T-cell (primary cell): ENCODE results near the gene EPHB3. TPM values are rescaled to one million over a fixed set of nuclear protein-coding genes. Genes with fewer than 3 reads are reported as not detected.

Source experiments
- ATAC-seq, 4 experiments: fragments of 200-7000 bp in 3 of 4; fragments of 150-1000 bp in 1 of 4; cut with Tn5 transposase; replicated peaks in 1 of 4; 1 replicate in 3 of 4; 2 replicates in 1 of 4; pipeline ENCODE4 v1.10.0; 2021; ENCODE audit warnings: moderate library complexity in 3 of 4, mild to moderate bottlenecking in 2 of 4, moderate number of reproducible peaks in 1 of 4
- CTCF ChIA-PET, 2 donors: fragments of 300-600 bp; sonication (Branson Sonifier 250); formaldehyde crosslinking; loops; one replicate each; lab custom pipeline; 2022; ENCODE audit warnings: antibody characterized with exemption in 2 of 2; lab: Charles Lee
- POLR2A ChIA-PET, 2 donors: fragments of 300-600 bp; sonication (Branson Sonifier 250); formaldehyde crosslinking; loops; one replicate each; lab custom pipeline; 2022; ENCODE audit warnings: antibody characterized with exemption in 2 of 2; lab: Charles Lee
- DNase-seq, 35 experiments: peaks; one replicate each; pipeline versions ENCODE4 v3.0.0 to v3.0.0-alpha.2; 2013 to 2023
- H3K27ac ChIP-seq: one replicate; pipeline ENCODE4 v1.5.1; 2013; ENCODE audit warnings: low read length
- H3K27me3 ChIP-seq, 2 experiments: replicated peaks in 1 of 2; 1 replicate in 1 of 2; 2 replicates in 1 of 2; pipeline versions ENCODE4 v1.6.1 to v1.7.0; 2013; ENCODE audit warnings: low read length in 1 of 2, mixed read lengths in 1 of 2; ENCODE audit not compliant: control insufficient read depth in 2 of 2, insufficient read depth in 2 of 2; ENCODE audit errors: extremely low read depth in 1 of 2
- H3K36me3 ChIP-seq, 2 donors: 1 replicate in 1 of 2; 2 replicates in 1 of 2; pipeline versions ENCODE4 v1.6.1 to v1.7.0; 2013; ENCODE audit warnings: low read length in 1 of 2; ENCODE audit not compliant: control insufficient read depth in 2 of 2, insufficient read depth in 1 of 2; ENCODE audit errors: extremely low read depth in 1 of 2
- H3K4me1 ChIP-seq, 2 experiments: 1 replicate in 1 of 2; 2 replicates in 1 of 2; pipeline versions ENCODE4 v1.6.1 to v1.7.0; 2013; ENCODE audit warnings: low read length in 2 of 2, mixed read lengths in 1 of 2; ENCODE audit not compliant: insufficient read depth in 2 of 2, control insufficient read depth in 1 of 2; ENCODE audit errors: extremely low read depth in 1 of 2
- H3K4me3 ChIP-seq, 2 donors: 1 replicate in 1 of 2; 2 replicates in 1 of 2; pipeline versions ENCODE4 v1.5.1 to v1.7.0; 2013; ENCODE audit warnings: mild to moderate bottlenecking in 2 of 2, low read length in 1 of 2, moderate library complexity in 1 of 2; ENCODE audit not compliant: control insufficient read depth in 1 of 2; ENCODE audit errors: extremely low read depth in 1 of 2
- H3K9me3 ChIP-seq: 2 replicates; pipeline ENCODE4 v1.7.0; 2013
- H3K27ac Mint-ChIP-seq, 2 donors: one replicate each; pipeline ENCODE4 v1.8.0; 2020 to 2021; ENCODE audit warnings: mild to moderate bottlenecking in 2 of 2, mixed read lengths in 2 of 2
- H3K27me3 Mint-ChIP-seq, 2 donors: one replicate each; pipeline ENCODE4 v1.8.0; 2021 to 2022; ENCODE audit warnings: mixed read lengths in 2 of 2
- H3K36me3 Mint-ChIP-seq: one replicate; pipeline ENCODE4 v1.8.0; 2021; ENCODE audit warnings: mixed read lengths
- H3K4me1 Mint-ChIP-seq, 3 donors: one replicate each; pipeline ENCODE4 v1.8.0; 2020 to 2022; ENCODE audit warnings: mixed read lengths in 3 of 3, mild to moderate bottlenecking in 1 of 3
- H3K4me3 Mint-ChIP-seq, 3 donors: one replicate each; pipeline ENCODE4 v1.8.0; 2020 to 2022; ENCODE audit warnings: mild to moderate bottlenecking in 3 of 3, mixed read lengths in 3 of 3, moderate library complexity in 3 of 3
- H3K9me3 Mint-ChIP-seq, 3 donors: one replicate each; pipeline ENCODE4 v1.8.0; 2020 to 2022; ENCODE audit warnings: mixed read lengths in 3 of 3
- WGBS: methylation state at CpG from one replicate; pipeline ENCODE4 v1.1.5; 2013; ENCODE audit warnings: missing lambda C conversion rate; ENCODE audit not compliant: insufficient coverage; 5-methylcytosine and 5-hydroxymethylcytosine counted together
- total RNA-seq, 35 experiments: library from RNA in 6 of 35; stranded (reverse) in 6 of 35; fragments of 120-200 nt in 1 of 35; gene quantifications; one replicate each; pipeline versions ENCODE4 v1.2.1 to v1.2.4 and lab custom pipeline; 2013 to 2026

Gene EPHB3
- total RNA-seq, 5 donors from 2014 or later (not counting 1 experiment from before 2014, with no cell fraction given): 0.35 to 1.1 (median 0.55) TPM

GRCh38 chr3:184542577-184542976 is 19.0 kb upstream of the EPHB3 start:
- H3K36me3 Mint-ChIP-seq: no peaks in the 10 kb centered on the region
- CTCF ChIA-PET: interaction anchor here (0.6 to 3.6 kb wide), 18 partner anchors 9 to 1213 kb away, joined by 3 to 36 read pairs (median 5); no protein-coding TSS in a partner anchor
- POLR2A ChIA-PET: interaction anchor here in 1 of 2 donors (0.7 kb wide), 2 partner anchors 17 to 123 kb away, joined by 4 read pairs; no protein-coding TSS in a partner anchor
- ATAC-seq: no peak
- H3K4me1 Mint-ChIP-seq: peaks cover 6 to 20% (median 18%) of the 10 kb centered on the region in 3 donors
- H3K27me3 ChIP-seq: peaks cover 0 to 49% of the 10 kb centered on the region in 2 experiments
- no peaks in the 10 kb centered on the region for H3K36me3 ChIP-seq
- peaks cover 13 to 27% of the 10 kb centered on the region in 2 donors for H3K27me3 Mint-ChIP-seq
- WGBS: 50% methylated on average over 2 of the region's 4 CpGs
- no peak overlapping the region for H3K27ac ChIP-seq
- no peak overlapping the region for H3K27ac Mint-ChIP-seq
- H3K4me3 ChIP-seq: no peak overlapping the region
- no peaks in the 10 kb centered on the region for H3K9me3 ChIP-seq
- H3K4me1 ChIP-seq: peaks cover 0 to 11% of the 10 kb centered on the region in 2 experiments
- no peak overlapping the region for H3K4me3 Mint-ChIP-seq
- no peak for DNase-seq
- H3K9me3 Mint-ChIP-seq: no peaks in the 10 kb centered on the region

GRCh38 chr3:184543256-184543655 is 18.3 kb upstream of the EPHB3 start:
- Histone ChIP-seq H3K4me1 (peaks cover 0 to 11% of the 10 kb centered on the region in 2 experiments), H3K27me3 (peaks cover 0 to 49% of the 10 kb centered on the region in 2 experiments), H3K36me3 (no peaks in the 10 kb centered on the region), H3K27ac (no peak overlapping the region), H3K9me3 (no peaks in the 10 kb centered on the region), H3K4me3 (no peak overlapping the region)
- ATAC-seq: no peak
- WGBS: no CpG with 5 or more reads among the region's 6 CpGs
- Mint-ChIP-seq H3K27ac (no peak overlapping the region), H3K9me3 (no peaks in the 10 kb centered on the region), H3K4me1 (peaks cover 6 to 20% (median 18%) of the 10 kb centered on the region in 3 donors), H3K4me3 (no peak overlapping the region), H3K27me3 (peaks cover 13 to 27% of the 10 kb centered on the region in 2 donors), H3K36me3 (no peaks in the 10 kb centered on the region)
- ChIA-PET POLR2A (no interaction called here), CTCF (interaction anchor here (0.6 to 3.6 kb wide), 9 partner anchors 9 to 1212 kb away, joined by 3 to 36 read pairs (median 5); no protein-coding TSS in a partner anchor)
- no peak for DNase-seq

- Mint-ChIP-seq H3K9me3 (no peaks in the 10 kb centered on the region), H3K36me3 (no peaks in the 10 kb centered on the region), H3K27me3 (peaks cover 13 to 29% of the 10 kb centered on the region in 2 donors), H3K27ac (no peak overlapping the region), H3K4me3 (peak overlapping the region in 2 of 3 donors; percentile 29 to 41), H3K4me1 (peaks cover 6 to 20% (median 18%) of the 10 kb centered on the region in 3 donors)
- Histone ChIP-seq H3K27ac (no peak overlapping the region), H3K4me1 (peaks cover 0 to 11% of the 10 kb centered on the region in 2 experiments), H3K4me3 (no peak overlapping the region), H3K36me3 (no peaks in the 10 kb centered on the region), H3K27me3 (peaks cover 0 to 42% of the 10 kb centered on the region in 2 experiments), H3K9me3 (no peaks in the 10 kb centered on the region)
- DNase-seq (peak; percentile 39 to 87 (median 62)), ATAC-seq (peak; percentile 75 to 79 (median 77))
- CTCF ChIA-PET: interaction anchor here (1.1 to 3.6 kb wide), 6 partner anchors 13 to 266 kb away, joined by 3 to 36 read pairs (median 5); partner anchors contain the start of gene EPHB3 (in 1 of the 2)
- 1% methylated on average over 11 of the region's 18 CpGs for WGBS
- POLR2A ChIA-PET: no interaction called here
These were observed 17.6 kb upstream of the EPHB3 start for GRCh38 chr3:184543843-184544512.

- peaks cover 13 to 29% of the 10 kb centered on the region in 2 donors for H3K27me3 Mint-ChIP-seq
- CTCF ChIA-PET: interaction anchor here (0.5 to 1.6 kb wide), 6 partner anchors 13 to 273 kb away, joined by 3 to 5 read pairs (median 4); partner anchors contain the start of gene EPHB3 (in 1 of the 2)
These were observed 17.1 kb upstream of the EPHB3 start for GRCh38 chr3:184544513-184544861.

GRCh38 chr3:184545769-184546168 is 15.8 kb upstream of the EPHB3 start:
- peaks cover 13 to 30% of the 10 kb centered on the region in 2 donors for H3K27me3 Mint-ChIP-seq
- H3K4me1 Mint-ChIP-seq: peaks cover 6 to 23% (median 15%) of the 10 kb centered on the region in 3 donors
- no peak overlapping the region for H3K27ac ChIP-seq
- H3K4me3 Mint-ChIP-seq: no peak overlapping the region
- no peaks in the 10 kb centered on the region for H3K9me3 Mint-ChIP-seq
- WGBS: 70% methylated on average over 3 of the region's 3 CpGs
- H3K27ac Mint-ChIP-seq: peak overlapping the region in 1 of 2 donors; percentile 32
- POLR2A ChIA-PET: no interaction called here
- H3K9me3 ChIP-seq: no peaks in the 10 kb centered on the region
- no peaks in the 10 kb centered on the region for H3K36me3 ChIP-seq
- ATAC-seq: no peak
- peaks cover 0 to 11% of the 10 kb centered on the region in 2 experiments for H3K4me1 ChIP-seq
- no peaks in the 10 kb centered on the region for H3K36me3 Mint-ChIP-seq
- DNase-seq: no peak
- CTCF ChIA-PET: interaction anchor here (0.9 to 1.8 kb wide), 4 partner anchors 9 to 174 kb away, joined by 3 to 5 read pairs (median 4); no protein-coding TSS in a partner anchor
- H3K27me3 ChIP-seq: peaks cover 0 to 38% of the 10 kb centered on the region in 2 experiments
- H3K4me3 ChIP-seq: no peak overlapping the region

More at GRCh38 chr3:184544513-184544861, 17.1 kb upstream of the EPHB3 start:
- Histone ChIP-seq H3K36me3 (no peaks in the 10 kb centered on the region), H3K4me3 (no peak overlapping the region), H3K4me1 (peaks cover 0 to 11% of the 10 kb centered on the region in 2 experiments), H3K27me3 (peaks cover 0 to 39% of the 10 kb centered on the region in 2 experiments), H3K27ac (no peak overlapping the region), H3K9me3 (no peaks in the 10 kb centered on the region)
- ATAC-seq (no peak), DNase-seq (no peak)
- no peaks in the 10 kb centered on the region for H3K36me3 Mint-ChIP-seq
- no peak overlapping the region for H3K27ac Mint-ChIP-seq
- POLR2A ChIA-PET: no interaction called here
- H3K4me3 Mint-ChIP-seq: no peak overlapping the region
- no peaks in the 10 kb centered on the region for H3K9me3 Mint-ChIP-seq
- H3K4me1 Mint-ChIP-seq: peaks cover 6 to 20% (median 18%) of the 10 kb centered on the region in 3 donors

GRCh38 chr3:184546252-184546651 is 15.3 kb upstream of the EPHB3 start:
- no peak for DNase-seq
- H3K27me3 Mint-ChIP-seq: peaks cover 9 to 26% of the 10 kb centered on the region in 2 donors
- peaks cover 4 to 22% (median 10%) of the 10 kb centered on the region in 3 donors for H3K4me1 Mint-ChIP-seq
- 37% methylated on average over 5 of the region's 7 CpGs for whole genome bisulfite sequencing
- H3K4me1 ChIP-seq: peaks cover 0 to 14% of the 10 kb centered on the region in 2 experiments
- ATAC-seq: no peak
- H3K9me3 ChIP-seq: no peaks in the 10 kb centered on the region
- H3K36me3 Mint-ChIP-seq: no peaks in the 10 kb centered on the region
- H3K27me3 ChIP-seq: peaks cover 0 to 40% of the 10 kb centered on the region in 2 experiments
- H3K9me3 Mint-ChIP-seq: no peaks in the 10 kb centered on the region
- no peak overlapping the region for H3K4me3 Mint-ChIP-seq
- H3K27ac Mint-ChIP-seq: no peak overlapping the region
- POLR2A ChIA-PET: no interaction called here
- no peaks in the 10 kb centered on the region for H3K36me3 ChIP-seq
- CTCF ChIA-PET: interaction anchor here (0.5 to 1.8 kb wide), 4 partner anchors 9 to 573 kb away, joined by 3 to 6 read pairs (median 4); no protein-coding TSS in a partner anchor
- H3K27ac ChIP-seq: no peak overlapping the region
- H3K4me3 ChIP-seq: no peak overlapping the region
